Measurements from ENCODE around the gene USP49. TPM values are rescaled to one million over a fixed set of nuclear protein-coding genes. Genes with fewer than 3 reads are reported as not detected.

The USP49 gene
- total and polyA plus RNA-seq, 2 experiments from 2014 or later: 5.0 to 8.5 TPM

GRCh38 chr6:41798901-41799558 is 96.1 kb downstream of the USP49 start:
- H3K27ac ChIP-seq: no peak overlapping the region
- no peaks in the 10 kb centered on the region for H3K9me3 ChIP-seq (ENCODE audit: low read depth)
- H3K4me3 ChIP-seq: no peak overlapping the region
- no peaks in the 10 kb centered on the region for H3K27me3 ChIP-seq
- no peaks in the 10 kb centered on the region for H3K4me1 ChIP-seq (ENCODE audit: low read depth)
- TF ChIP-seq CTCF (IDR thresholded peaks at IDR 0.05; ENCODE audit: low read depth, low read length): no peak
- H3K36me3 ChIP-seq: peaks cover 11% of the 10 kb centered on the region
- DNase-seq (ENCODE audit: low read depth in 1 of 2, low spot score in 1 of 2): no peak

DNA sequence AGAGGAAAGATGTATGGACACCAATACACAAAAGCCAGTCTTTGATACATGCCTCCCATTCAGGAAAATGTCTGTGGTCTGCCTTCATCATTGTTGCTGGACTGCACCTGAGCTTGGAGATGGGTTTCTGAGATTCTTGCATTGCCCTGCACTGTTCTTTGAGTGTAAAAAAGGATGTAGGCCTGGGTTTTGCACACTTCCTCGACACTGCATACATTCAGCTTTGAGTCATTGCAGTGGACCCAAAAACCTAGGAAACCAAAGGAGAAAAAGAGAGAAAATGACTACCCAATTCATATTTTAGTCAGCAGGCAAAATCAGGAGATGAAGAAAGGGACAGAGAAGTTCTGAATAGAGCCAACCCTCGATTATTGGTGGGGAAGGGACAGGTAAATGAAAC is 98.7 kb downstream of the USP49 start:
- DNase-seq (ENCODE audit: low read depth in 1 of 2, low spot score in 1 of 2): no peak
- no peak overlapping the region for H3K4me3 ChIP-seq
- H3K27me3 ChIP-seq: no peaks in the 10 kb centered on the region
- H3K36me3 ChIP-seq: peaks cover 13% of the 10 kb centered on the region
- no peak for TF ChIP-seq CTCF (IDR thresholded peaks at IDR 0.05; ENCODE audit: low read depth, low read length)
- no peaks in the 10 kb centered on the region for H3K9me3 ChIP-seq (ENCODE audit: low read depth)
- no peak overlapping the region for H3K27ac ChIP-seq
- H3K4me1 ChIP-seq (ENCODE audit: low read depth): no peaks in the 10 kb centered on the region

DNA sequence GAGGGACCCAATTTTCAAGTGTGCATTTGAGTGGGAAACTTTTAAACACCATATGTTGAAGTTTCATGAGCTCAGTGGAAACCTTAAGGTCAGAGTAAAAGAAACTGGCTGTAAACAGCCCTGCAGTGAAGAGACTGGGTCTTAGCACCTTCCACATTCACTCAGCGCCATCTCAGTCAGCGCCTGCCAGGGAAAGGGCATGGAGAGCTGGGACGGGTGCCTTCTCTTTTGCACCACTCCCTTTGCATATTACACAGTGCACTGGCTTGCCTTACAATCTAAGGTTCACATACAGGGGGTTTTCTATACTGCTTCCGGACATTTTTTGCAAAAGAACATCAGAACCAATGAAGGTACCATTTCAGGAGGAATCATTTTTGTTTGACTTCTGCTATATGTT is 103.2 kb downstream of the USP49 start:
- Histone ChIP-seq H3K9me3 (ENCODE audit: low read depth) (no peaks in the 10 kb centered on the region), H3K27me3 (no peaks in the 10 kb centered on the region), H3K27ac (peak overlapping the region; percentile 46), H3K4me3 (no peak overlapping the region), H3K4me1 (ENCODE audit: low read depth) (no peaks in the 10 kb centered on the region), H3K36me3 (peaks cover 10% of the 10 kb centered on the region)
- no peak for TF ChIP-seq CTCF (IDR thresholded peaks at IDR 0.05; ENCODE audit: low read depth, low read length)
- DNase-seq (ENCODE audit: low read depth in 1 of 2, low spot score in 1 of 2): no peak

- no peaks in the 10 kb centered on the region for H3K9me3 ChIP-seq (ENCODE audit: low read depth)
- no peak for TF ChIP-seq CTCF (IDR thresholded peaks at IDR 0.05; ENCODE audit: low read depth, low read length)
- peaks cover 10% of the 10 kb centered on the region for H3K36me3 ChIP-seq
- no peaks in the 10 kb centered on the region for H3K4me1 ChIP-seq (ENCODE audit: low read depth)
- DNase-seq (ENCODE audit: low read depth in 1 of 2, low spot score in 1 of 2): no peak
- peak overlapping the region; percentile 46 for H3K27ac ChIP-seq
- no peak overlapping the region for H3K4me3 ChIP-seq
- no peaks in the 10 kb centered on the region for H3K27me3 ChIP-seq
These were observed 103.9 kb downstream of the USP49 start for GRCh38 chr6:41791305-41791704.

DNA sequence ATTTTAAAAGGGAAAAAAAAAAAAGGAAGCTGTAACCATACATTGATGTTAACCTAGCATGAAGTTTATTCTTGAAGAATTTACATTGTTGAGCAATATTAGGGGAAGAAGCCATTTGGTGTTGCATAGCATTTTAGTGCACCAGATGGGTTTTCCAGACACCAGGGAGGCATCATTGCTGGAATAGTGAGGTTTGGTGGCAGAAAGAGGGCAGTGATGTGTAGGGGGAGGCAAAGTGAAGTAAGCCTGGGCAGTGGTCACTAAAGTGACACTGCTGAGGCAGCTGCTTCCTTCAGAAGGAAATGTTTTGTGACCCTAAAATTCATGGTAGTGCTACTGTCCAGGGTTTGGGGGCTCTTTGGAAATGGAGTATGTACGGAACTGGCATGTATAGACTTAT is 105.1 kb downstream of the USP49 start:
- Histone ChIP-seq H3K27me3 (no peaks in the 10 kb centered on the region), H3K36me3 (peaks cover 10% of the 10 kb centered on the region), H3K4me3 (no peak overlapping the region), H3K9me3 (ENCODE audit: low read depth) (no peaks in the 10 kb centered on the region), H3K4me1 (ENCODE audit: low read depth) (peaks cover 9% of the 10 kb centered on the region), H3K27ac (no peak overlapping the region)
- DNase-seq (ENCODE audit: low read depth in 1 of 2, low spot score in 1 of 2): no peak
- TF ChIP-seq CTCF (IDR thresholded peaks at IDR 0.05; ENCODE audit: low read depth, low read length): no peak

All from cardiac muscle cell (in vitro differentiated cells and primary cell).